Suppressor macrophage (primary cell): ENCODE data around the gene ANTXR1.

Experiments
- DNase-seq, 4 experiments: peaks; one replicate each; pipeline ENCODE4 v3.0.0-alpha.2; 2020 to 2022

Gene ANTXR1

GRCh38 chr2:69034845-69035244 lies 21.9 kb downstream of the ANTXR1 start:
- DNase-seq: no peak

- no peak for DNase-seq
Measured at GRCh38 chr2:69036926-69037325, 23.9 kb downstream of the ANTXR1 start.

GRCh38 chr2:69041214-69041613 lies 28.2 kb downstream of the ANTXR1 start:
- DNase-seq: no peak

- no peak for DNase-seq
Measured at GRCh38 chr2:69043736-69044400, 30.9 kb downstream of the ANTXR1 start.

GRCh38 chr2:69046221-69046662 lies 33.3 kb downstream of the ANTXR1 start:
- no peak for DNase-seq

- DNase-seq: no peak
Measured at GRCh38 chr2:69047625-69048145, 34.7 kb downstream of the ANTXR1 start.

GRCh38 chr2:69050802-69051201 lies 37.8 kb downstream of the ANTXR1 start:
- no peak for DNase-seq

- no peak for DNase-seq
Measured at GRCh38 chr2:69053416-69053965, 40.5 kb downstream of the ANTXR1 start.

GRCh38 chr2:69054431-69054830 lies 41.5 kb downstream of the ANTXR1 start:
- DNase-seq: no peak

- DNase-seq: no peak
Measured at GRCh38 chr2:69055688-69056470, 42.9 kb downstream of the ANTXR1 start.

- DNase-seq: no peak
Measured at GRCh38 chr2:69057660-69058059, 44.7 kb downstream of the ANTXR1 start.

GRCh38 chr2:69059731-69060290 lies 46.8 kb downstream of the ANTXR1 start:
- DNase-seq: no peak

GRCh38 chr2:69060938-69061501 lies 48.0 kb downstream of the ANTXR1 start:
- DNase-seq: no peak

- DNase-seq: peak in 2 of 4 experiments; percentile 11 to 44
Measured at GRCh38 chr2:69061525-69061924, 48.5 kb downstream of the ANTXR1 start.

- no peak for DNase-seq
Measured at GRCh38 chr2:69062307-69062962, 49.5 kb downstream of the ANTXR1 start.

- DNase-seq: no peak
Measured at GRCh38 chr2:69065735-69066336, 52.9 kb downstream of the ANTXR1 start.

- DNase-seq: no peak
Measured at GRCh38 chr2:69067026-69067630, 54.1 kb downstream of the ANTXR1 start.

GRCh38 chr2:69067866-69068265 lies 54.9 kb downstream of the ANTXR1 start:
- no peak for DNase-seq

GRCh38 chr2:69070969-69071368 lies 58.0 kb downstream of the ANTXR1 start:
- no peak for DNase-seq

GRCh38 chr2:69073928-69074570 lies 61.1 kb downstream of the ANTXR1 start:
- DNase-seq: peak in 1 of 4 experiments; percentile 48

GRCh38 chr2:69074918-69075317 lies 61.9 kb downstream of the ANTXR1 start:
- DNase-seq: no peak
